Putamen (tissue), 1 donor: ENCODE data around the gene SRPK3.
A peak's percentile ranks its signal among the peaks of the same experiment; 100 is the strongest.
"Not testable (repeated sequence)": the region's sequence is repeated elsewhere in the genome, so short reads cannot be mapped to it uniquely, and the experiment has no call there.

Source experiments
- DNase-seq: peaks from one replicate; pipeline ENCODE4 v3.0.0-alpha.2; 2016; ENCODE audit warnings: low spot score

Gene SRPK3

DNA sequence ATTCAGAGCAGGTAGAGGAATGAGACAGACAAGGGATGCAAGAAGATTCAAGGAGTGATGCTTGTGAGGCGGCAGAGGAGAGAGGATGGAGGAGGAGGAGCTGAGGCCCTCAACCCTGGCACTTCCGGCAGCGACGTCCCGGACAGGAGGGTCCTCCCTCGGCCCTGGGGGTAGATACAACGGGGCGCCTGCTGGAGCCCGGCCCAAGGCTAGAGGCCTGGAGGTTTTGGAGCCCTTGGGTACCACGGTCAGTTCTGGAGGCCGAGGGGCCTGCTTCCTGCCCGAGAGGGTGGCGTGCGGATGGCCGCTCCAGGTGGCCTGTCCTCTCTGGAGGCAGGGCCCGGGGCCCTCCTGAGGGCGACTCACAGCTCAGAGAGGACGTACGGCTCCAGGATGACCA is 27.1 kb downstream of the SRPK3 start:
- no peak for DNase-seq

DNA sequence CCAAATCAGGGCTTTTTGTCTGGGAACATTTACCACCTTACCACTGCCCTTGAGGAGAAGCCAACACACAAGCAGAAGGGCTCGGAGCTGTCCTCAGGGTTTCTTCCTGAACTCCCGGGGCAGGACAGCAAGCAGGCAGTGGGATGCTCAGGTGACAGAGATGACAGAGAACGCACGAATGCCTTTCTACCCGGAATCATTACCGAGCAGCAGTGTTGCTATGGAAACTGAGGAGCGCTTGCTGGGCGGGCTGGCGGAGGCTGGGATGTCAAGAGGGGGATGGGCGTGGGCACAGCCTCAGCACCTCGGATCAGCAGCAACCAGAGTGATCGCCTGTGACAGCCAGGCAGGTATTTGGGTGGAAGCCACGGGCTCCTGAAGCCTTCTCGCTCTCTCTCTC is 31.4 kb downstream of the SRPK3 start:
- DNase-seq, result peak; percentile 49

DNA sequence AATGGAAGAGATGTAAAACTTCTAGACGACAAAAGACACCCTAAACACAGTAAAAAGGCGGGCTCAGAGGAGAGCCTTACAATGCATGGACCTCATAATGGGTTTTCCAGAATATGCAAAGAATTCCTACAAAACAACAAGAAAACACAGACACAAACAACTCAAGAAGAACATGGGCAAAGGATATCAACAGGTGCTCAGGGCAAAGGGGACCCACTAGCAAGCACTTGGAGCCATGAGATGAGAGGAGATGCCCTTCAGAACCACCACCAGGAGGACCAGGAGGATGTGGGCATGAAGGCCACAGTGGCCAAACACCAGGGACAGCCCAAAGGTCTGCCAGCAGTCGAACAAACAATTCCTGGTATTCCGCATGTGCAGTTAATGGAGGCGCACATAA is 32.3 kb downstream of the SRPK3 start:
- DNase-seq, result no peak

DNA sequence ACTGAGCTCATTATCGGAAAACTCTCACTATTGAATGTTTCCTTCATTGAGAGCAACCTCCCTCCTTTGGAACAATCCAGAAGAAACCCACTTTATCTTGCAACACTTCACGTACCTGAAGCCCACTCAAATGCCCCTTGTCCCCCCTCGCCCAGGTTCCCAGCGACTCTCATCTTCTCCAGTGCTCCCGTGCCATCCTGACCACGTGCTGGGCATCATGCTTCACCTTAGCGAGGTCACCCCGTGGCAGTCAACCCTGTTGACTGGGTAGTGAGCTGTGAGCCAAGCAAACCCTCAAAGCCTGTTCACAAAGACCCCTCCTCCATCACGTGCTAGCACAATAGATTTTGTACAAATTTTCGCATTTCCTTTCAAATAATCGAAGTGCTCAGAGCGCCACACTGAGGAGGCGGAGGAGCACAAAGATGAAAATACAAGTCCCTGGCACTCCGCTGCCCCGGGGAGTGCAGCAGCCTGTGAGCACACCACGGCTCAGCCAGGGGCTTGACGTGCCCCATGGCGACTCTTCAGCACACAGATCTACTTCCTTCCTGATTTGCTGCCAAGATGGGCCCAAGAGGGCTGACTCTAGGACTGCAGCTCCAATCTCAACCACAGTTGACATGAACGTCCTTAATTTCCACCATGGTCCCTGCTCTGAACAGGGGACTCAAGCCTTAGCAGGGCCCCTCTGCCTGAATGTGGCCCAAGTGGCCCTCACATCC is 33.9 kb downstream of the SRPK3 start:
- no peak for DNase-seq

DNA sequence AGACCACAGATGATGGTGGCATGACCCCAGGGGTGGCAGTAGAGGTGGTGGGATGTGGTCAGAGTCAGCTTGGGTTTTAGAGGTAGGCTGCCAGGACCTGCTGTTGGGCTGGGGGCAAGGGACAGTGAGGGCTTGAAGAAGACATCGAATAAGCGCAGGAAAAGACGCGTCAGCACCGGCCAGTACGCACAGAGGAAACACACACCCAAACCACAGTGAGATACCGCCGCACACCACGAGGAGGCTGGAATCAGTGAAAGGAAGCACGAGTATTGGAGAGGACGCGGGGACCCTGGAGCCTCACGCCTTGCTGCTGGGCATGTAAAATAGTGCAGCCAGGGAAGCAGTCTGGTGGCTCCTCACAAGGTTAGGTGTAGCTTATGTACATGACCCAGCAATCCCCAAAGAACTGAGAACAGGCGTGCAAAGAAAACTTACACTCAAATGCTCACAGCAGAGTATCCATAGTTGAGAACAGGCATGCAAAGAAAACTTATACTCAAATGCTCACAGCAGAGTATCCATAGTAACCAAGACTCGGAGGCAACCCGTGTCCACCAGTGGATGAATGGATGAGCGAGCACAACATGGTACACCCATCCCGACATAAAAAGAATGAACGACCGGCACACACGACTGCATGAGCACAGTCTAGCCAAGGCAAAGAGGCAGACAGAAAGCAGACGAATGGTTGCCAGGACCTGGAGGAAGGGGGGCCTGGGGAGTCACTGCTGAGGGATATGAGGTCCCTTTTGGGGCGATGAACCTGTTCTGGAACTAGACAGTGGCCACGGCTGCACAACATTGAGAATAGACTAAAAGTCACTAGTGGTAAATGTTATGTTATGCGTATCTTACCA is 36.2 kb downstream of the SRPK3 start:
- no peak for DNase-seq

DNA sequence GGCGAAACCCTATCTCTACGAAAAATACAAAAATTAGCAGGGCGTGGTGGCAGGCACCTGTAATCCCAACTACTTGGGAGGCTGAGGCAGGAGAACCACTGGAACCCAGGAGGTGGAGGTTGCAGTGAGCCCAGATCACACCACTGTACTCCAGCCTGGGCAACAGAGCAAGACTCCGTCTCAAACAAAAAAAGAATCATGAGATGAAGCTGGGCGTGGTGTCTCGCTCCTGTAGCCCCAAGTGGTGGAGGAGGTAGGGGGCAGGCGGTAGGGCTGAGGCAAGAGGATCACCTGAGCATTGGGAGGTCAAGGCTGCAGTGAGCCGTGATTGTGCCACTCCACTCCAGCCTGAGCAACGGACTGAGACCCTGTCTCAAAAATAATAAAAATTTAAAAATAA is 37.2 kb downstream of the SRPK3 start:
- DNase-seq, result not testable (repeated sequence)

DNA sequence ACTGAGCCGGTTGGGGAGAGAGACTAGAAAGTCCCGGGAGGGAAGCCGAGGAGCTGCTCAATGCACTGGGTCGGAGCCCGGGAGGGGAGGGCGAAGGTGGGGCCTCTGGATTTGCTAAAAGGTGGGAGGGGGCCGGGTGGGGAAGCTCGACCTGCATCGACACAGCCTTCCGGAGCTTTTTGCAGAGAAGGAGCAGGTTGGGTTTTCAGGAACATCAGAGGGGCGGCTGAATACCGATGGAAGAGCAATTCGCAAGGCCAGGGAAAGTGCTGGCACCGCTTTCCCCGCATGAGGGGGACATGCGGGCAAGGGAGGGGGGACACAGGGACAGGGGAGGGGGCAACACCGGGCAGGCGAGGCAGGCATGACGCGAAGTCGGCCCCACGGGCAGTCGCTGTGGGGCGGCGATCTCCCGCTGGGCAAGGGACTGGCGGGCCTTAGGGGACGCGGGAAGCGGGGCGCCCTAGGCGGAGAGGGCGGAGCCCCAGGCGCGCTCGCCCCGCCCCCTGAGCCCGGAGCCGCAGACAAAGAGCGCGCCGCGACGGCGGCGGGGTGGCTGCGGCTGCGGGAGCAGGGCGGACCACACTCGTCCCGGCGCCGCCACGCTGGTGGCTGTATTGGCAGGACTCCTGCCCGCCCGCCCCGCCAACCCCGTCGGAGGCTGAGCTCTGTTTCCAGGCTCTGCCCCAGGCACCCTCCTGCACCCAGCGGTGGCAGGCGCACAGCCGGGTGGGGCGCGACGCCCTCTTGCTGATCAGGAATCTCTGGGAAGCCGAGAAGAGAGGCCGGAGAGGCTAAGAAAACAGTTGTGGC is 37.9 kb downstream of the SRPK3 start:
- no peak for DNase-seq

DNA sequence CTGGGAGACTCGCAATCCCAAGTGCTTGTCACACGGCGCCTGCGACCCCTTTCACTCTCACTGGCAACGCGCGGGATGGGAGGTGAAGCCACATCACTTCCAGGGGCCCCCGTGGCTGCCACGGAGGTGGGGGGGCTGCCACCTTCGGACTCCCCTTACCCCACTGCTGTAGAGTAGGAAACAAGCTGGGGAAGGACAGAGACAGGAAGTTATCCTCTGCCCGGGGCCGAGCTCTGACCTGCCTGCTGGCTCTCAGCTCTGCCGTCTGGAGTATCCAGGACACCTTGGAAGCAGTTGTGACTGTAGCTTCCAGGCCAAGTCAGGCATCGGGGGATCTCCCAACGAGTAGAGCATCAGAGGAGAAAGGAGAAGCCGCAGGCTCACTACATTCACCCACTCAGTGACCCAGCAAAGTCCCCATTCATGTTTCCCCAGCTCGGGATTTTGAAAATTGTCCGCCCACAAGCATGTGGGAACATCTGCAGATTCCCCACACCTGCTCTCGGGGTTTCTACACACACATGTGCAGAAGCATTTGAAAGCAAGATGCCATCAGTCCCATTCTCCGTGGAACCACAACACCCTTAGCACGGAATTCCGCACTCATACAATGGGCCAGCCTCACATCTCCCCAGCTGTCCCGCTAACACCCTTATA is 38.7 kb downstream of the SRPK3 start:
- DNase-seq, result no peak

DNA sequence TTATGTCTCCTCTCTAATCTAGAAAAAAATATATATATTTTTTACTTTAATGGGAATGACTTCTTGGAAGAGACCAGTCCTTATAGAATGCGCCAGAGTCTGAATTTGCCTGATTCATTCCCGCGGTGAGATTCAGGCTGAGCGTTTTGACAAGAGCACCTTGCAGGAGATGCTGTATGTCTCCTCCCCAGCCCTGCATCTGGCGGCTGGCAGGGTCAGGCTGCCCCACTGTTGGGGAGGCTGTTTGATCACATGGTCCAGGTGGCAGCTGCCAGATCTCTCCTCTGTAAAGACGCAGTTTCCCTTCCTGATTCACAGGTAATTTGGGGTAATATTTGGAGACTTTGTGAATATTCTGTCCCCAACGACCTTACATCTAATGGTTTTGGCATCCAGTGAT is 39.8 kb downstream of the SRPK3 start:
- DNase-seq, result no peak

DNA sequence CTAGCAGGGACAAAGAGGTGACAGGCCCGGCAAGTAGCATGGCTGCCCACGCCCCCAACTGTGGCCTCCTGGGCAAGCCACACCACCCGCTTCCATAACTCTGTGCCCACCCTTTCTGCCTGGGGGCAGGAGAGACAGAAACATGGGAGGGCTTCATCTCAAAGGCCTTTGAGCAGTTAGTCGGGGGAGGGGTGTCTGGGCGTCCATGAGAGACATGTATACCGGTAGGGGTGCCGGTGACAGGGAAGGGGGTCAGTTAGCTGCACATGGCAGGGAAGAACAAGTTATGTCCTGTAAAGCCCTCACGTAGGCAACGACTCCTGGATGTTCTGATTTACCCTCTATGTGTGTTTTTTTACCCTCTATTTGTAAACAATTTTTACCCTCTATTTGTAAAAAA is 40.2 kb downstream of the SRPK3 start:
- DNase-seq, result no peak

DNA sequence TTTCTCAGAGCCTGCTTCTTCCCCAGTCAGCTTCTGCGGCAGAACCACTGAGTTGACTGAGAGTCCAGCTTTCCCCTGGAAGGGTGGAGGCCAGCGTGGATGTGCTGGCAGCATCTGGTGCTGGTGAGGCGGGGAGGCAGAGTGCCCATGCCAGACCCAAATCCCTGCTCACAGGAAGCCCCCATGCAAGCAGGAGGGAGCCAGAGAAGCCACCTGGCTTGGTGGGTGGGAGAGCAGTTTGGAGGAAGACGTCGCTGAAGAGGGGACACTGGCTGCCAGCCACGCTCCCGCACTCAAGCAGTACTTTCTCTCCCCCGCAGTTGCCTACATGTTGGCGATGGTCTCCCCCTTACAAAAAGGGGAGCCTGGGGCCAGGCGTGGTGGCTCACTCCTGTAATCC is 43.5 kb downstream of the SRPK3 start:
- DNase-seq, result no peak

DNA sequence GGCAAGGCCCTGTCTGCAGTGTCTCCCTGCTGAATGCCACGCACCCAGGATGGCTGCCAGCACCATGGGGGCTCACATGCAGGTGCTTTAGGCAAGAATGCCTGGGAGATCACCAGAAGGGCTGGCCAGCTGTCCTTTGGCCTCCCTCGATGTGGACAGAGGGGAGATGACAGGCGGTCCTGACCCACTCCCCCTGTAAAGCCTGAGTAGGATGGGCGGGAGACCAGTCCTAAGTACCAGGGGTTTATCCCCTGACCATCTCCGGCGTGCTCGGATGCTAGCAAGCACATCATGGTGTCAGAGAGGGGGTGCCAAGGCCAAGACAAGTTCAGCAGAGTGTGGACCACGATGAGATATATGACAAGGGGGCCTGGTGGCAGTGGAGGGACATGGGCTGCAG is 44.2 kb downstream of the SRPK3 start:
- no peak for DNase-seq

DNA sequence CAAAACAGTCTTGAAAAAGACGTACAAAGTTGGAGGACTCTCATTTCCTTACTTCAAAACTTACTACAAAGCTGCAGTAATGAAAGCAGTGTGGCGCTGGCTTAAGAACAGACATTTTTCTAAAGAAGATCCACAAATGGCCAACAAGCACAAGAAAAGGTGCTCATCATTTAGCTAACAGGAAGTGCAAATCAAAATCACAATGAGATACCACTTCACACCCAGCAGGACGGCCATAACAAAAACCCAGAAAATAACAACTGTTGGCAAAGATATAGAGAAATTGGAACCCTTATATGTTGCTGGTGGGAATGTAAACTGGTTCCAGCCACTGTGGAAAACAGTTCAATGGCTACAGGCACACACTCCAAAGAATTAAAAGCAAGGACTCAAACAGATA is 46.2 kb downstream of the SRPK3 start:
- DNase-seq, result no peak

DNA sequence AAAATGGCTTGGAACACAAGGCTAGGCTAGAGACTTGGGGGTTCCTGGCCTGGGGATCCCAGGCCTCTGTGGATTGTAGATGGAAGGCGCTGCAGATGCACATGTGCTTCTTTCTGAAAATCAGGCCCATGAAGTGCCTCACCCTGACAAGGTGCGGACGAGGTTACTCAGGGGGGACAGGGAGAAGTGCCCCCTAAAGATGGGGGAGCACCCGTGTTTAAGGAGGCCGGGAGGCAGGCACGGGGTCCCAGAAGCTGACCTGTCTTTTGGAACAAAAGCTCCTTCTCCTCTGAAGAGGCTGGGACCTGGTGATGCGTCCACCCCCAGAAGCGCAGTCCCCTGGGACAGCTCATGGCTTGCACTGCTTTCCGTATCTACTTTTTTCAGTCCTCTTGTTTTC is 47.1 kb downstream of the SRPK3 start:
- no peak for DNase-seq

DNA sequence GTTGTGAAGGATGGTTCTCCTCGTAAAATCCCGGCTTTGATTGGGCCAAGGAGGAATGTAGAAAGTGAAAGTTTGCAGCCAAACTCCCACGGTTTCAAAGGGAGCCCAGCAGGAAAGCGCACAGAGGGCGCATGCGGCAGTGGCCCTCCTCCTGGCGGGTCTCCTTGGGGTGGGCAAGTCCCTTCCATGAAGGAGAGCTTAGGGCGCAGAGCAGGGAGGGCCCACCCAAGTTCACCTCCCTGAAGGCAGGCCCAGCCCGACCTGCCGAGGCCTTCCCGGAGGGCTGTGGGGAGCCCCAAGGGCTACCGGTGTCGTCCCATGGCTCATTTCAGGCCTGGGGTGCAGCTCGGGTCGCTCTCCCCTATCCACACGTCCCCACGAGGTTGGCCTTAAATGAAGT is 47.5 kb downstream of the SRPK3 start:
- no peak for DNase-seq

DNA sequence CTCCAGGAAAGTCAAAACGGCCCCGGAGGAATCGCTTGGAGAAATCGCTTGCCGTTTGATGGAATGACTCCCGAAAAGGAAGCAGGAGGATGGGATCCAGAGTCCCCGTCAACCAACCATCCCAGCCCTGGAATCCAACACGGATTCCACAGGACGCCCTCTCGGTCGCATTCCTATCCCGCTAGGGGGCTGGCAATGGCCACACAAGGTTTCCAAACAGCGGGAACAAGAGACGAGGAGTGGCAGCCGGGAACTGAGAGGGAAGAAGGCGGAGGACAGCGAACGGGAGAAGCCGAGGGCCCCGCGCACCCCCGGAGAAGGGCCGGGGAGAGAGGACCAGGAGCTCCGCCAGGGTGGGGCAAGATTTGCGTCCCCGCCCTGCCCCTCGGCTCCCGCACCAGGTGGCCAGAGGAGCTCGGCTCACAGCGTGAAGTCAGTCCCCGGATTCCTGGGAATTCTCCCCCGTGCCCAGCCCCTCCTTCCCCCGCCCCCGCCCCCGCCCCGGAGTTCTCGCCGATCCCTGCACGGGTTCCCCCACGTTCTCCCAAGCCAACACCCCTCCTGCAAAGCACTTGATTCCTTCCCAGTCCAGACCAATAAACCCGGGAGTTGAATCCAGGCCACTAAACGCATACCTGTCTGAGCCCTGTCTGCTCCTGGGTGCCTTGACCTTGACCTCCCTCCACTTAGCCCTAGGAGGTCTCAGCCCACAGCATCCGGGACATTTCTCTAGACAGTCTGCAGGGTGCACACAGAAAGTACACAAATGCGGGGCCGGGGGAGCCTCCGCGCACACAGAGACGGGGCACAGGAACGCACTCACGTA is 48.1 kb downstream of the SRPK3 start:
- DNase-seq, result no peak

DNA sequence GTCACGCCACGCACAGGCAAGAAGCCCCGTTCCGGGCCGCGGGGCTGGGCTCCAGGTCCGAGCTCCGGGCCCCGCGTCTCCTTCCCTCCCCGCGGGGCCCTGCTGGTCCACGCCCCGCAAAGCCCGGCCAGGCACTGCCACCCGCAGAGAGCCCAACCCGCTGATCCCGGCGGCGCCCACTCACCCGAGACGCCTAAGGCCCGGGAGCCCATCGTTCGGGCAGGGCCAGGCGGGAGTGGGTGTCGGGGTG is 48.6 kb downstream of the SRPK3 start:
- DNase-seq, result no peak

DNA sequence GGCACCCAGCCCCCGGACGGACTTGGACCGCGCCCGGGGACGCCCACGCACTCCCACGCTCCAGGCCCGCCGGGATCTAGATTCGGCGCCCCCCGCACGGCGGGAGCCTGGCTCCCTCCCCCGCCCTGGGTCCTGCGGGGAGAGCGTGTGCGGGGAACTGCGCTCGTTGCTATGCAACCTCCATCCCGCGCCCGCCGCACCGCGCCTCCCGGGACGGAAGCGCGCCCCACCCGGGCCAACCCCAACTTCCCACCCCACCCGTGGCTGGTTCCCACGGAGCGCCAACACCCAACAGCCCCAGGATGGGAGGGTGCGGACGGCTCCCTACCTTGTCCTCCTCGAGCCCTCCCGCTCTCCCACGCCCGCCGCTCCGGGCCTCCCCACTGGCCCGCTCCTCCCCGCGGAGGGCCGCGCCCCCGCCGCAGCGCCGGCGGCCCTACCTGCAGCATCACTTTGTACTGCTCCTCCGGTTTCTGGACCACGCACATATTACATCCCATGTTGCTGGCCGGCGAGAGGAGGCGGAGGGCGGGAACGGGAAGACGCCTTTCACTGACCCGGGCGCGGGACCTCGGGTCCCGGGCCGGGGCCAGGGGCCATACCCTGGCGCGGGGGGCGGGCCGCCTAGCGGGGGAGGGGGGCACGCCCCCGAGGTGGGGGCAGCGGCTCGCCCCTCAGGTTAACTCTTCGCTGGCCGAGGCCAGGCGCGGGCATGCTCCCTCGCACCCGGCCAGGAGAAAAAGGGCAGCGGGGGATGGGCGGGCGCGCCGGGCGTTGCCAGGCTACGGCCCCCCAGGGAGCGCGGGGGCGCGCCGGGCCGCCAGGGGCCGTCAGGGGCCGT is 49.2 kb downstream of the SRPK3 start, which contains the start of gene PDZD4:
Gene PDZD4, minus strand, starts transcription at position 746 of the 841 bp plus-strand sequence. Its CDS starts 246 bp downstream, at position 500.
- no peak for DNase-seq

DNA sequence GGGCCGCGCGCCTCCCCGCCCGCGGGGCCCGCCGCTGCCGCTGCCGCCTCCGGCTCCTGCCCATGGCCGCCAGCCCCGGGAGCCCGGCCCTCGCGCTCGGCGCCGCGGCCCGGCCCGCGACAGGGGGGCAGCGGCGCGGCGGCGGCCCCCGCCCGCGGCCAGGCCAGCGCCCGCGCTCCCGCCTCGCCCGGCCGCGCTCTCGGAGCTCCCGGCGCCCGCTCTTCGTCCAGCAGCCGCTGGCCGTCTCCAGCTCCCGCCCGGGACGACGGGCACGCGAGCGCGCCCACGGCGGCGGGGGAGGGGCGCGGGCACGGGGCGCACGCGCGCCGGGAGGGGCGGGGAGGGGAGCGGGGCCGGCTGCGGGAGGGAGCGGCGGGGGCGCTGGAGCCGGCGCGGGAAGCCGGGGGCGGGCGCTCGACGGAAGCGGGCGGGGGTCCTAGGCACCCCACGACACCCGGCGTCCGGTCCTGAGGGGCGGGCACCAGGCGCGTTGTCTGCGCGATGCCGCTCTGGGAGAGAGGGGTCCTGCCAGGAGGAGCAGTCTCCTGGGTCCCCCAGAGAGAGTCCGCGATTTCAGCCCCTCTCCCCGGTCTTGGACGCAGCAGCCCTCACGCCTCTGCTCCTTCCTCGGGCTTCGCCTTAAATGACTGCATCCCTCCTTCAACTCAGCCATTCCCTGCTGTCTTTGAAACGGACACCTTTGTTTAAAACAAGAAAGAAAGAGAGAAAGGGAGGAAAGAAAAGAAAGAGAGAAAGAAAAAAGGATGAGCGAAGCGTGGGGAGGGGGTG is 50.0 kb downstream of the SRPK3 start:
- DNase-seq, result no peak
